Sciatic nerve (tissue), 2 donors: Measurements from ENCODE around the gene PCYOX1L. TPM values are rescaled to one million over a fixed set of nuclear protein-coding genes. Genes with fewer than 3 reads are reported as not detected.

Experiments used
- ATAC-seq: fragments of 200-7000 bp; cut with Tn5 transposase; one replicate; pipeline ENCODE4 v1.9.1; 2020; ENCODE audit warnings: mild to moderate bottlenecking, moderate library complexity
- DNase-seq: peaks from one replicate; pipeline ENCODE4 v3.0.0-alpha.2; 2020; ENCODE audit warnings: low spot score
- intact Hi-C: fragments of 100-400 bp; cut with DNase I; formaldehyde crosslinking; loops from one replicate; pipeline ENCODE4 v1.14.2; 2022
- total RNA-seq: library from RNA; stranded (reverse); fragmentation: NEBNext Ultra II Directional; extraction: Animal tissue kit (Norgen Biotek cat#: 25700); gene quantifications from one replicate; pipeline ENCODE4 v1.2.1, GENCODE V29; 2021
- donor health status: DM: no; HTN: no; CAD: no.
- donor health status: DM: no; HTN: no; CAD: no.

The PCYOX1L gene
- total RNA-seq, 1 donor from 2014 or later = 10.8 TPM

DNA sequence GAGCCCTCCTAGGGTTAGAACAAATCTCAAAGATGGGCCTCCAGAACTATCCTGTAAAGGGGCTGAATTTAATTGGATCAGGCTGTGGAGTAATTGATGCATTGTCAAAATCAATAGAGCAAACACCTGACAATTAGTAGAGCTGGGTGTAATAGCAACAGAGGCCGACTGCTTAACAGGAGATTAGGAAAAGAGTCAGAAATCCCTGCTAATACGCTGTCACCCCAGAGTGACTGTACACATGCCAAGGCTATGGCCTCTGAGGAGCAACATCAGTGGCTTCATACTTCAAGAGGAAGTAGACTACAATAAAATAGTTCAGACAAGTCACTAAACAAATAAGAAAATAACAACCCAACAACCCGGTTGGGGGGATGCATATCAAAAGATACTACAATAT lies 31.2 kb upstream of the PCYOX1L start:
- ATAC-seq = no peak
- intact Hi-C loops = no loop called here
- DNase-seq = no peak

GRCh38 chr5:149328177-149328576 lies 29.7 kb upstream of the PCYOX1L start:
- DNase-seq (no peak), ATAC-seq (no peak)
- intact Hi-C loops = no loop called here

DNA sequence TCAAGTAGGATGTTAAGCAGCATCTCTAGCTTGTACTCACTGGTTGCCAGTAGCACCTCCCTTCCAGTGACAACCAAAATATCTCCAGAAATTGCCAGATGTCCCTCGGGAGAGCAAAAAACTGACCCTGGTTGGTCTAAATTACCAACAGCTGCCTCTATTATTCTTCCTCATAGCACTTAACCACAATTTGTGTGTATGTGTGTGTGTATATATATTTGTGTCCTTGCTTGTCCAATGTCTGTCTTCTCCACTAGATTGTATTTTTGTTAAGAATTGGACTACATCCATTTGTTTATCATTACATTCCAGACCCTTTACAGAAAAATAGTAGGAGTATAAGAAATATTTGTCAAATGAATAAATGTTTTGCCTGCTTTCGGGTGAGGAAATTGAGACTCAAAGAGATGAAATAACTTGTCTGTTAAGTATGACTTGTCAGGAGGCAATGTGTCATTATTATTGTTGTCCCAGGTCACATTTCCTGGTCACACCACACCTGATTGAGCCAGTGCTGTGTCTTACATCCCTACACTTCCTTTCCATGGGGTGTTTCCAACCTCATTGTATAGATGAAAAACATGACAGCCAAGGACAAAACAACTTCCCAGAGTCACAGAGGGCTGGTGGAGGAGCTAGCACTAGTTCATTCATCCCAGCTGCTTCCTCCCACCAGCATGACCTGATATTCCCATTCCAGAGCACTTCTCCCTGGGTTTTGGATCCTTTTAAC lies 24.0 kb upstream of the PCYOX1L start:
- DNase-seq (no peak), ATAC-seq (no peak)
- intact Hi-C loops = no loop called here

DNA sequence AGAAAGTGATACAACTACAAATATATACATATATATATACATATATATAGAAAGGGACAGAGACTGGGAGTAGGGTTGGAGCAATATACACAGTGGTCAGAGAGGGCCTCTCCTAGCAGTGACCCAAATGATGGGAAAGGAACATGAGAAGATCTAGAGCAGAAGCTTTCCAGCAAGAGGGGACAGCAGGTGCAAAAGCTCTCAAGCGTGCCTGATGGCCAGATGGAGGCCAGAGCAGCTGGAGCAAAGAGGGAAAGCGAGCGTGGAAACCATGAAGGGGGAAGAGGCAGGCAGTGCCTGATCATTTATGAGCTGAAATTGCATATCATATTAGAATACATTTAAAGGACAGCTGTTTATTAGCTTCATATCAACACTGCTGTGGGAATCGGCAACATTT lies 20.1 kb upstream of the PCYOX1L start:
- intact Hi-C loops = no loop called here
- DNase-seq (no peak), ATAC-seq (no peak)

DNA sequence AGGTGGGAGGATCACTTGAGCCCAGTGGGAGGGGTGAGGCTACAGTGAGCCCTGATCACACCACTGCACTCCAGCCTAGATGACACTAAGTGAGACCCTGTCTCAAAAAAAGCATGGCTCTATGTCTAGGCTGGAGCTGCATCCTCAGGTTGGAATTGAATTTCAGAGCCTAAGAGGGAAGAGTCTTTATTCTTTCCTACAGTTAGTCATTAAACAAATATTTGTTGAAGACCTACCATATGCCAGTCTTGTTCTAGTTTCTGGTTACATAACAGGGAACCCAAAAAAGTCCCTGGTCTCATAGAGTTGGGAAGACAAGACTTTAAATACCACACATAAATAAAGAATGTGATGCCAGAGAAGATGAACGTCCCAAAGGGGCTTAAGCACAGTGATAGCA lies 19.5 kb upstream of the PCYOX1L start:
- ATAC-seq (no peak), DNase-seq (no peak)
- intact Hi-C loops = no loop called here

DNA sequence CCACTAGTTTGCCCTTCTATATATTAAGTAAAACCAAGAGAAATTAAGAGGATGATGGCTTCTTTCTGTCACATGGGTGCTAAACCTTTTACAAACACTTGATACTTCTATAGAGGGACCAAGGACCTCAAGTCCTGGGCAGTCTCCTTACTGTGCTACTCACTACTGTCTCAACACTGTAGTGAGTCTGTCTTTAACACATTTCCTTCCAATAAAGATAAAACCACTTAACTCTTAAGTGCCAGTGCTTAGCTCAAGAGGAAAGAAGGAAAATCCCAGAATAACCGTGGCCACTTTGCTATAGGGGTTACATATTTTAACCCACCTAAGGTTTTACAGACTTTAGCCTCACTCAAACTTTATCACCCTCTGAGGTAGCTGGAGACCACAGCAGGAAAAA lies 16.9 kb upstream of the PCYOX1L start:
- intact Hi-C loops = no loop called here
- ATAC-seq (no peak), DNase-seq (no peak)

GRCh38 chr5:149341876-149342275 lies 16.0 kb upstream of the PCYOX1L start:
- intact Hi-C loops = no loop called here
- DNase-seq (no peak), ATAC-seq (no peak)

GRCh38 chr5:149344151-149344550 lies 13.7 kb upstream of the PCYOX1L start:
- DNase-seq (no peak), ATAC-seq (no peak)
- intact Hi-C loops = no loop called here

DNA sequence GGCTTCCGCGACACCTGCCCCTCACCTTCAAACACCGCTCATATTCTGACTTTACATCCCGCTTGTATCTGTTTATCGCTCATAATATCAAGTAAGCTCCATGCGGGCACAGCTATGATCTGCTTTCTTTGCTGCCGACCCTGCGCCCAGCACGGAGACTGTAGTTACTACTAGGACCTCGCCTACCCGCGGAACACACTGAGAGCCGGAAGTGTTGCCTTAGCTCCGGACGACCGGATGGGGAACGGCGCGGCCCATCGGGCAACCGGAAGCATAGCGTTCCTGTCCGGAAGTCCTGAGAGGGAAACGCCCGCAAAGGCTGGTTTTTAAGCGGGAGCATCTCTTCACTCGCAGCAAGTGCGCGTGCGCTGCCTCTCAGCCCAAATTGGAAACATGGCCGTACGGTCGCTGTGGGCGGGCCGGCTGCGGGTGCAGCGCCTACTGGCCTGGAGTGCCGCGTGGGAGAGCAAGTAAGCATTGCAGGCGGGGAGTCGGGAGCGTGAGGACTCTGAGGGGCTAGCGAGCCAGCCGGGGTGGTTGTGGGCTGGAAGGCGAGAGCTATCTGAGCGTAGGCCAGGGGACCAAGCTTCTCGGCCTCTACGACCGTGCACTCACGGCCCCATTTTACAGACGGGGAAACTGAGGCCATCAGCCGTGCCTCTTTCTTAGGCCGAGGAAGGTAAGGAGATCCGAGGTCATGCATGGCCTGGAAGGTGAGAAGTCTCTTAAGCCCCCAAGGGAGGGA lies 12.5 kb upstream of the PCYOX1L start, which contains the start of gene GRPEL2:
Gene GRPEL2, plus strand, starts transcription at position 353 of the 745 bp plus-strand sequence. Its CDS starts 41 bp downstream, at position 394.
- ATAC-seq = peak; percentile 98
- peak; percentile 96 for DNase-seq
- intact Hi-C loops = no loop called here

DNA sequence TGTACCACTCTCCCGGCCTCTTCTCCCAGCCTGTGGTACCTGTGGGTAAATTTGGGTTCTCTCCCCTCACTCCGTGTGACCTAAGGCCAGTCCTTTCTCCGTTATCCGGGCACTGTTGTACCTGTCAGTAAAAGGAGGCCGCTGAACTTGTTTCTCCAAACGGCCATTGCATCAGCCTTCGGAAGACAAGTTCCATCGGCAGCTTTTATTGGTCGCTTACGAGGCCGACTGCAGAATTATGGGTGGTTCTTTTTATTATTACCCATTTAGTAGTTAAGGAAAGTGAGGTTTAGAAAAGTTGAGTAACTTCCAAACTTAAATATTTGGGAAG lies 12.0 kb upstream of the PCYOX1L start:
- DNase-seq (no peak), ATAC-seq (no peak)
- intact Hi-C loops = no loop called here

GRCh38 chr5:149348518-149348917 lies 9.3 kb upstream of the PCYOX1L start:
- DNase-seq (no peak), ATAC-seq (no peak)
- intact Hi-C loops = no loop called here

DNA sequence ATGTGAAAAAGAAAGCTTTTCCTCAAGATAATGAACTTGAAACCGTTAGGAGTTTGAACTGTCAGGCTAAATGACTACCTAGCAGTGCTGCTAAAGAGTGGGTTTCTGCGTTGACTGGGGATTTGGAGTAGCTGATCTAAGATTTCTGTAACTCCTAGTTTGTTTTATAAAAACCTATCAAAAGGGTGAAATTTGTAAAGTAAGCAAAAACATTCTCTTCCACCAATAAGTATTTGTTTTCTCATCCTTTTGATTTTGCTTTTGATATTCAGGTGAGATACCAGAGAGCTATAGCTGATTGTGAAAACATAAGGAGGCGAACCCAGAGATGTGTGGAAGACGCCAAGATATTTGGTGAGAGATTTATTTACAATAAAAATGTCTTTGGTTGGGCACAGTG lies 8.5 kb upstream of the PCYOX1L start:
- intact Hi-C loops = no loop called here
- ATAC-seq = no peak
- DNase-seq = no peak

GRCh38 chr5:149352169-149352568 lies 5.7 kb upstream of the PCYOX1L start:
- DNase-seq (no peak), ATAC-seq (no peak)
- intact Hi-C loops = no loop called here

DNA sequence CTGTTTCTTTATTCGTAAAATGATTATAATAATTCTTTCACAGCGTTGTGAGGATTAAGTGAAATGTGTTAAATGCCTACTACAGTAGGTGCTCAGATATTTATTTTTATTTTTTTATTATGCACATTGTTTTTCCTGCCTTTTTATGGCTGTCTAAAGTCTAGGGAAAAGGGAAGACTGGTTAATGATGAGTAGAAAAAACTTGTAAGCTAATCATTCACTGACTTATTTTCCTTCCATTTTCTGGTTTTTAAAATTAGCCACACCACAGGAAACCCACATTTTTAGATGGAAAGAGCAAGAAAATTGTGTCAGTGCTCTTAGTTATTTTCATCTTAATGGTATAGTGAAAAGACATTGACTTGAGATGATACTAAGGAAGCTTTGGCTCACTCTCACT lies 3.9 kb upstream of the PCYOX1L start:
- intact Hi-C loops = no loop called here
- no peak for ATAC-seq
- no peak for DNase-seq

DNA sequence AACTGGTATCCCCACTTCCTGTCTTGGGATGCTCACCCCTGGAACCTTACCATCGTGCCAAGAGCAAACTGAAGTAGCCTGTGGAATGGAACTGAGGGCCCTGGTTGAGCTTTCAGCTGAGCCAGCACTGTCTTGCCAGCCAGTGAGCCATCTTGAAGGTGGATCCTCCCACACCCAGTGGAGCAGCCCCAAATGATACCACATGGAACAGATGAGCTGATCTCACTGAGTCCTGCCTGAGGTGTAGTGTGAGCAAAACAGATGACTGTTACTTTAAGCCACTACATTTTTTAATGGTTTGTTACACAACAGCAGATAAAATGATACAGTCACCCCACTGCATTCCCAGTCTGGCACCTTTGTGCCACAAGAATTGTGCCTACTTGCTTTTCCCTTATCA lies 2.2 kb upstream of the PCYOX1L start:
- ATAC-seq (no peak), DNase-seq (no peak)
- intact Hi-C loops = no loop called here

GRCh38 chr5:149356391-149356790 lies 1.5 kb upstream of the PCYOX1L start:
- intact Hi-C loops = no loop called here
- no peak for DNase-seq
- no peak for ATAC-seq

DNA sequence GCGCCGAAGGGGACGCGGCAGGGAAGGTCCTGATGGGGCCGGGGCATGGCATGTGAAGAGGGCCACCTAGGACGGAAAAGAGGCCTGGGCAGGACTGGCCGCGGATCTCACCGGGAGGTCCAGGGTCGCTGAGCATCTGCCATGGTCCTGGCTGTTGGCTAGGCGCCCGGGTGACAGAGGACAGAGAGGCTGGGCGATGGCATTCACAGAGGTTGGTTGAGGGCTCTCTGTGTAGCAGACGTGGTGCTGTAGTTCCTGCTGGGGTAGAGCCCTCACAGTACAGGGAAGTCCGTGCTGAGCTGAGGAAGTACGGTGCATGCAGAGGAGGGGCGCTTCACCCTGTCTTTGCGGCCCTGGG lies 427 bp downstream of the PCYOX1L start:
- DNase-seq = no peak
- intact Hi-C loops = no loop called here
- ATAC-seq = peak; percentile 58

DNA sequence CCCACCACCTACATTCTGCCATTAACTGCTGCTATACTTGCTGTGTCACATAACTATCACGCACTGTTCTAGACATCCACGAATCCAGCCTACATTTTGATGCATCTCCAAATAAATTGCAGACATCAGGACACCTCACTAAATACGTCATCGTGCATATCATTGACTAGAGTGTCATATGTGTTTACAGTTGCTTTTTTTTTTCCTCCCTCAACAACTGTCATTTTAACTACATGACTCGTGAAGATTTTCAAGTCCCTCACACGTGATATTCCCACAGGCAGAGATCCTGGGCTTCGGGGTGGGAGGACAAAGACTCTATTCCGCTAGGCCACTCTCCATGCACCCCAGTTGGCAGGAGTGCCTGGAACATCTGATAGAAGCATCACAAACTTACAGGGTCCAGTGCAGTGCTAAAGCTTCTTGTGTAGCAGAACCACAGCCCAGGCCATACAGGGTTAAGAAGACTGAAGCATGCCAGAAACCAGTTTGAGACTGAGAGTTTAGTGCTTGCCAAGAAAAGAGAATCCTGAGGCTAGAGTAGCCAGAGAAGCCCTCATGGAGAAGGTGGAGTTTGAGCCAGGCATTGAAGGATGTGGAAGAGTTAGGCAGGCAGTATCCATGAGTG lies 1.1 kb downstream of the PCYOX1L start:
- ATAC-seq (no peak), DNase-seq (no peak)
- intact Hi-C loops = no loop called here

DNA sequence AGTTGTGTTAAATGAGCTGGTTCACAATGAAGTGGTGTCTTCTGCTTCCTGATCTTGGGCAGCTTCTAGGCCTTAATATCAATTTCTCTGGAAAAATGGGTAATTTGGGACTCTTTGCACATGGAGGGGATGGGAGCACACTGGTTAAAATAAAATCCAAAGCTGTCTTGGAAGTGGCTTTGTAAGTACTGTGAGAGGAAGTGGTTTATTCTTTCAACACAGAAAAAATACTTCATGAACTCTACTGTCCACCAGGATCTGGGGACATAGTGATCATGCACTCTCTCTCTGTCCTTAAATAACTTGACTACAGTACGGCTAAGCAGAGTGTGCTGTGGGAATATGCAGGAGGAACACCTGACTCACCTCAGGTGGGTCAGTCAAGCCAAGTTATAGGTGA lies 2.4 kb downstream of the PCYOX1L start:
- no peak for DNase-seq
- intact Hi-C loops = no loop called here
- ATAC-seq = no peak

DNA sequence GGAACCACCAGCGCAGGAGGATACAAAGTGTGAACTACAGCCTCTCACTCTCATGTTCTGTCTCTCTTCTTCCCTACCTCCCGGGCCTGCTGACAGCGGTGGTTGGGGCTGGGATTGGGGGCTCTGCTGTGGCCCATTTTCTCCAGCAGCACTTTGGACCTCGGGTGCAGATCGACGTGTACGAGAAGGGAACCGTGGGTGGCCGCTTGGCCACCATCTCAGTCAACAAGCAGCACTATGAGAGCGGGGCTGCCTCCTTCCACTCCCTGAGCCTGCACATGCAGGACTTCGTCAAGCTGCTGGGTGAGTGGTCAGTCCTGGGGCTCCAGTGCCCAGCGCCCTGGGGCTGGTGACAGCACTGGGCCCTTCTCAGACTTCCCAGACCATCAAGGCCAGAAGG lies 4.7 kb downstream of the PCYOX1L start:
- intact Hi-C loops = no loop called here
- ATAC-seq (no peak), DNase-seq (no peak)
